Osteocyte (in vitro differentiated cells): ENCODE results near the gene TIGAR. TPM values are rescaled to one million over a fixed set of nuclear protein-coding genes. Genes with fewer than 3 reads are reported as not detected.

Experiments used
- DNase-seq: peaks from one replicate; pipeline ENCODE4 v3.0.0; 2021; ENCODE audit warnings: mixed read lengths; ENCODE audit not compliant: unreplicated experiment; ENCODE audit errors: extremely low spot score
- H3K27ac Mint-ChIP-seq: one replicate; pipeline ENCODE4 v1.8.0; 2021; ENCODE audit warnings: mild to moderate bottlenecking, mixed read lengths; ENCODE audit not compliant: unreplicated experiment
- H3K27me3 Mint-ChIP-seq: one replicate; pipeline ENCODE4 v1.8.0; 2021; ENCODE audit warnings: mixed read lengths; ENCODE audit not compliant: unreplicated experiment
- H3K36me3 Mint-ChIP-seq: one replicate; pipeline ENCODE4 v1.8.0; 2021; ENCODE audit warnings: mixed read lengths; ENCODE audit not compliant: unreplicated experiment
- H3K4me1 Mint-ChIP-seq: one replicate; pipeline ENCODE4 v1.8.0; 2021; ENCODE audit warnings: mixed read lengths; ENCODE audit not compliant: unreplicated experiment
- H3K4me3 Mint-ChIP-seq: one replicate; pipeline ENCODE4 v1.8.0; 2021; ENCODE audit warnings: mild to moderate bottlenecking, moderate library complexity, mixed read lengths; ENCODE audit not compliant: unreplicated experiment
- H3K9me3 Mint-ChIP-seq: one replicate; pipeline ENCODE4 v1.8.0; 2021; ENCODE audit warnings: mixed read lengths; ENCODE audit not compliant: unreplicated experiment
- total RNA-seq: library from RNA; stranded (reverse); gene quantifications from 2 replicates; pipeline ENCODE4 v1.2.1, GENCODE V29; 2021
- TF ChIP-seq, protein P1 (sequence below): fragments of 200-600 bp; sonication (generic); IDR thresholded peaks from 2 replicates; pipeline ENCODE4 v1.5.0; 2021; ENCODE audit warnings: antibody characterized with exemption, mild to moderate bottlenecking, moderate library complexity

TIGAR gene
- total RNA-seq, 1 donor from 2014 or later = 16.6 TPM

DNA sequence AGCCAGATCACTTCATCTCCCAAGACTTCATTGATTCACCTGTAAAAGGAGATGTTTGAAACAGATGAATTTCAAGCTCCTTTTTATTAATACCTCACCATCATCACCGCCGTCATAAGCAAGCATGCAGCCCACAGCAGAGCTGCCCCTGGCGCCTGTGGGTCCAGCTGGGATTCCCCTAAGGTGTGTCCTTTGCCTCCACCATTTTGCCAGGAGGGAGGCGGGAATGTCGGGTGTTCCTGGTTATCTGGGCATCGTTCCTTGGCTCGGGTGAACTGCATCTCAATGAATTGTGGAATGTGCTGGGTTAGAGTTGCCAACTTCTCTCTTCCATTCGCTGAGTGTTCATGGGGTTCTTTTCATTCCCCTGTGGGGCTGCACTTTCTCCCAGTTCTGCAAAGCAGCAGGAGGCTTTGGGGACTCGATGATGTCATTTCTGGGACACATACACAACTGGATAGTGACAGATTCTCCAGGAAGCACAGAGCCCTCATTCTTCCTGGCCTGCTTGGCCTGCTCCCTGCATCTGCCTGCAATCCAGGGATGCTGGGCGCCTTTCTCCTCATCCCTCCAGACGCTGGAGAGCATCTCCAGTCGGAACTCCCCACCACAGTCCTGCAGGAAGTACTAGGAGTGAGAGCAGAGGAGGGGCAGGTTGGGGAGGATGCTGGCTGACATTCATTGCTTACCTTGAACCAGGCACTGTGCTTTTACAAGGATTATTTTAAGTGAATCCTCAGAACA, 37.3 kb upstream of the TIGAR start:
- Mint-ChIP-seq H3K27ac (no peak overlapping the region), H3K36me3 (no peaks in the 10 kb centered on the region), H3K4me1 (no peaks in the 10 kb centered on the region), H3K9me3 (no peaks in the 10 kb centered on the region), H3K4me3 (no peak overlapping the region), H3K27me3 (peaks cover 26% of the 10 kb centered on the region)
- TF ChIP-seq, protein P1, sequence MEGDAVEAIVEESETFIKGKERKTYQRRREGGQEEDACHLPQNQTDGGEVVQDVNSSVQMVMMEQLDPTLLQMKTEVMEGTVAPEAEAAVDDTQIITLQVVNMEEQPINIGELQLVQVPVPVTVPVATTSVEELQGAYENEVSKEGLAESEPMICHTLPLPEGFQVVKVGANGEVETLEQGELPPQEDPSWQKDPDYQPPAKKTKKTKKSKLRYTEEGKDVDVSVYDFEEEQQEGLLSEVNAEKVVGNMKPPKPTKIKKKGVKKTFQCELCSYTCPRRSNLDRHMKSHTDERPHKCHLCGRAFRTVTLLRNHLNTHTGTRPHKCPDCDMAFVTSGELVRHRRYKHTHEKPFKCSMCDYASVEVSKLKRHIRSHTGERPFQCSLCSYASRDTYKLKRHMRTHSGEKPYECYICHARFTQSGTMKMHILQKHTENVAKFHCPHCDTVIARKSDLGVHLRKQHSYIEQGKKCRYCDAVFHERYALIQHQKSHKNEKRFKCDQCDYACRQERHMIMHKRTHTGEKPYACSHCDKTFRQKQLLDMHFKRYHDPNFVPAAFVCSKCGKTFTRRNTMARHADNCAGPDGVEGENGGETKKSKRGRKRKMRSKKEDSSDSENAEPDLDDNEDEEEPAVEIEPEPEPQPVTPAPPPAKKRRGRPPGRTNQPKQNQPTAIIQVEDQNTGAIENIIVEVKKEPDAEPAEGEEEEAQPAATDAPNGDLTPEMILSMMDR = no peak
- no peak for DNase-seq

- no peaks in the 10 kb centered on the region for H3K9me3 Mint-ChIP-seq
- TF ChIP-seq, protein P1 = no peak
- H3K27ac Mint-ChIP-seq = no peak overlapping the region
- no peak for DNase-seq
- no peaks in the 10 kb centered on the region for H3K36me3 Mint-ChIP-seq
- no peaks in the 10 kb centered on the region for H3K4me1 Mint-ChIP-seq
- H3K27me3 Mint-ChIP-seq = peaks cover 19% of the 10 kb centered on the region
- no peak overlapping the region for H3K4me3 Mint-ChIP-seq
Observed at GRCh38 chr12:4284306-4284705, 36.7 kb upstream of the TIGAR start.

GRCh38 chr12:4285070-4285469, 35.9 kb upstream of the TIGAR start:
- no peaks in the 10 kb centered on the region for H3K9me3 Mint-ChIP-seq
- DNase-seq = no peak
- no peak overlapping the region for H3K4me3 Mint-ChIP-seq
- H3K27me3 Mint-ChIP-seq = peaks cover 15% of the 10 kb centered on the region
- no peak overlapping the region for H3K27ac Mint-ChIP-seq
- TF ChIP-seq, protein P1 = no peak
- no peaks in the 10 kb centered on the region for H3K36me3 Mint-ChIP-seq
- no peaks in the 10 kb centered on the region for H3K4me1 Mint-ChIP-seq

DNA sequence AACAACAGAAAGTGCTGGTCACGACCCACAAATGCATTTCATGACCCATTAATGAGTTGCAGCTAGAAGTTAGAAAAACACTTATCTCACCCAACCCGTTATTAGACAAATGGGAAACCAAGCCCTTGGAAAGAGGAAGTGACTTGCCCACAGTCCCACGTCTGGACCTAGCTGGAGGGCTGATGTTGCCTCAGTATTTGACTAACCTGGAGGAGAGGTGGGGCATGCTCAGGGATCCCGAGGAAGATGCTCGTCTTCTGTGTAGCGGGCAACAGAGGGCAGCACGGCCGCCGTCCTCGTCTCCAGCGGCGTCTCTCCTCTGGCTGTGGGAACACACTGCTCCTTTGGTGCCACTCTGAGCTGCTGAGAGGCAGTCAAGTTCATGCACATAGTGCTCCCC, 34.8 kb upstream of the TIGAR start:
- DNase-seq = no peak
- Mint-ChIP-seq H3K36me3 (no peaks in the 10 kb centered on the region), H3K4me3 (no peak overlapping the region), H3K27me3 (peaks cover 13% of the 10 kb centered on the region), H3K4me1 (no peaks in the 10 kb centered on the region), H3K27ac (no peak overlapping the region), H3K9me3 (no peaks in the 10 kb centered on the region)
- TF ChIP-seq, protein P1 = no peak

- DNase-seq = no peak
- TF ChIP-seq, protein P1 = no peak
- Mint-ChIP-seq H3K4me3 (no peak overlapping the region), H3K27me3 (peaks cover 17% of the 10 kb centered on the region), H3K9me3 (no peaks in the 10 kb centered on the region), H3K36me3 (no peaks in the 10 kb centered on the region), H3K27ac (no peak overlapping the region), H3K4me1 (no peaks in the 10 kb centered on the region)
Observed at GRCh38 chr12:4286771-4287317, 34.2 kb upstream of the TIGAR start.
